ENCODE measurements around the gene MPND. TPM values are rescaled to one million over a fixed set of nuclear protein-coding genes. Genes with fewer than 3 reads are reported as not detected.
"Not testable (repeated sequence)": the region's sequence is repeated elsewhere in the genome, so short reads cannot be mapped to it uniquely, and the experiment has no call there.

Gene MPND
- total RNA-seq, 1 donor from 2014 or later = 22.7 TPM

DNA sequence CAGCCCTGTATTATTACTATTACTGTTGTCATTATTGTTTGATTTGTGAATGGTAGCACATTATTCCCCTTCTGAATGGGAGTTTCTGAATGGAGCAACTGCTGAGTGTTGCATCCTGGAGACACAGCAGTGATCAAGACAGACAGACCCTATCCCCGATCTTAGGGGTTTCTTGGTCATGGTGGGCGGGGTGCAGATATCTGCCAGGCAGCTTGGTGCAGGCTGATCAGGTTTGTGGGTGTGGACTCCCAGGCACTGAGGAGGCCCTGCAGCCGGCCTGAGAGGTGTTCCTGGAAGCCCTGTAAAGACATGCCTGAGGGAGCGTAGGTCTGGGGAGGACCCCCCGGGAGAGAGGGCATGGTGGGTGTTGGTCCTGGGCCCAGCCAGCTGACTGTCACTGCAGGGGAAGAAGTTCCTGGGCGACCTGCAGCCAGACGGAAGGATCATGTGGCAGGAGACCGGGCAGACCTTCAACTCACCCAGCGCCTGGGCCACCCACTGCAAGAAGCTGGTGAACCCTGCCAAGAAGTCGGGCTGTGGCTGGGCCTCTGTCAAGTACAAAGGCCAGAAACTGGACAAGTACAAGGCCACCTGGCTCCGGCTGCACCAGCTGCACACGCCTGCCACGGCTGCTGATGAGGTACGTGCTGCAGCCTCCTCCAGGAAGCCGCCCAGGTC lies 2.1 kb downstream of the MPND start:
- intact Hi-C loops (cut with micrococcal nuclease) = no loop called here

GRCh38 chr19:4346020-4346383 lies 2.6 kb downstream of the MPND start:
- intact Hi-C loops (cut with micrococcal nuclease) = no loop called here

DNA sequence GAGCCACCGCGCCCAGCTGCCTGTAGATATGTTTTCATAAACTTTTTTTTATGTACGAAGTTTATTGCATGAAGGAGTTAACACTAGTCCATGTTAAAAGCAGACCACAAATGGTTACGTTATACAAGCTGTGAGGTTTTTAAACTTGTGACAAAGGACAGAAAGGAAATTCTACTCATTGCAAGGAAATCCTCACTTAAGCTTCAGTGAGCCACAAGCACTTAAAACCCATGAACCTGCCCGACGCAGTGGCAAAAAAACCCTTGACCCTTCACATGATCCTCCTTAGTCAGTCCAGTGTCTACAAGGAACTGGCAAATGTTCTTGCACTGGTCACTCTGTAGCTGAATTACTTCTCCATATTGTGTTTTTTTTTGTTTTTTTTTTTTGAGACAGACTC lies 4.2 kb downstream of the MPND start:
- intact Hi-C loops (cut with micrococcal nuclease) = no loop called here

DNA sequence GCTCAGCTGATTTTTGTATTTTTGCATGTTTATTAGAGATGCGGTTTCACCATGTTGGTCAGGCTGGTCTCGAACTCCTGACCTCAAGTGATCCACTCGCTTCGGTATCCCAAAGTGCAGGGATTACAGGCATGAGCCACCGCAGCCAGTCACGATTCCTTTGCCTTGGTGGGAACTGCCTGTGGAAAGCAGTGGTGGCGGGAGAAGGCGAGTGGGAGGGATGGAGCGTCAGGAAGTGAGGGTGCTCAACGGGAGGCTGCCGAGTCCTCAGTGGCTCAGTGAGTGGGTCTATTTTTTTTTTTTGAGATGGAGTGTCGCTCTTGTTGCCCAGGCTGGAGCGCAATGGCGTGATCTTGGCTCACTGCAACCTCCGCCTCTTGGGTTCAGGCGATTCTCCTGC lies 5.9 kb downstream of the MPND start:
- intact Hi-C loops (cut with micrococcal nuclease) = not testable (repeated sequence)

GRCh38 chr19:4350111-4350510 lies 6.7 kb downstream of the MPND start:
- intact Hi-C loops (cut with micrococcal nuclease) = no loop called here

GRCh38 chr19:4350726-4351125 lies 7.4 kb downstream of the MPND start:
- intact Hi-C loops (cut with micrococcal nuclease) = no loop called here

- intact Hi-C loops (cut with micrococcal nuclease) = loop anchor here (1.0 kb wide), 1 partner anchor 85 kb away; no protein-coding TSS in a partner anchor
Observed at GRCh38 chr19:4352701-4353121, 9.3 kb downstream of the MPND start.

- intact Hi-C loops (cut with micrococcal nuclease) = no loop called here
Observed at GRCh38 chr19:4354282-4354681, 10.9 kb downstream of the MPND start.

GRCh38 chr19:4354897-4355296 lies 11.5 kb downstream of the MPND start:
- intact Hi-C loops (cut with micrococcal nuclease) = no loop called here

GRCh38 chr19:4357095-4357797 lies 13.9 kb downstream of the MPND start:
- intact Hi-C loops (cut with micrococcal nuclease) = no loop called here

DNA sequence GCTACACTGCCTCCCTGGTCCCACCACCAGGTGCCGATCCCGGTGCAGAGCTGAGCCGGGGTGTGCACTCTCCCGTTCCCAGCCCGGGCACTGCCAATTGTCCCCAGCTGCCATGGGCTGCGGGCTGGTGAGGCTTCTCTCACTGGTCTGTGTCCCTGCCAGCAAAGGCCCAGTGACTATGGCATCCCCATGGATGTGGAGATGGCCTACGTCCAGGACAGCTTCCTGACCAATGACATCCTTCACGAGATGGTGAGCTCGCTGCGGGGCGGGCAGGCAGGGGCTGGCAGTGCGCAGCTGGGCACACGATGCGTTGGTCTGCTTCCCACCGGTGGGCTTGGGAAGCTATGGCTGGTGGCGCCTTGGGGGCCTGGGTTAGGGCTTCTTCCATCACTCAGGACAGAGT lies 14.6 kb downstream of the MPND start:
- intact Hi-C loops (cut with micrococcal nuclease) = no loop called here

DNA sequence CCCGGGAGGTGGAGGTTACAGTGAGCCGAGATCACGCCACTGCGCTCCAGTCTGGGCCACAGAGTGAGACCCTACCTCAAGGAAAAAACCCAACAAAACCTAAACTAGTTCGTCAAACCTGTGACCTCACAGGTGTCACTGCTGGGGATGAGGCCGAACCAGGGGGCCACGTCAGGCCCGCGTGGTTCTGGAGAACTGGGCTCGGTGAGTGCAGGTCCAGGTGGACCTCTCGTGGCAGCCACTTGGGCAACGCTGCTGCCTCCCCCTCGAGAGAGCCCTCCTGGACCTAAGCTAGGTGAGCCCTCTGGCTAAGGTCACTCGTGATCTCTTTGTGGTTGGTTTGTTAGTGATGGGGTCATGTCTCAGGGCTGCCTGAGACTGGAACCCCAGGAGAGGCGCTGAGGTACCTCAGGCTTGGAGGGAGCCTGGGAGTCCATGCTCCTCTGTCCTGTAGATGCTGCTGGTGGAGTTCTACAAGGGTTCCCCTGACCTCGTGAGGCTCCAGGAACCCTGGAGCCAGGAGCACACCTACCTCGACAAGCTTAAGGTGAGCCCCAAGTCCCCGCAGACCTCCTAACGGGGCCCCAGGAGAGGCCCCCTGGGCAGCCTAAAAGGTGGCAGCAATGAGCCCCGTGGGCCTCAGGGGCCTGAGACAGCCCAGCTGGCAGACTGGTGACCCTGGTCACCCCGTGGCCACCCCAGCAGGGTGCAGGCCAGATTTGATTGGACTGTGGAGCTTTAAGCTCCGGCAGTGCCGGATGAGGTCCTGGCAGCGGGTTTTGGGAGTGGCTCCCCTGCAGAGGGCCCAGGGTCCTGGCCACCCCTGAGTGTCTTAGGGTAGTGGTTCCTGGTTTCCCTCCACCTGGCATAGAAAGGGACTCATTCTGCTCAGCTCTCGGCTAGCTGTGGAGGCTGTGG lies 15.6 kb downstream of the MPND start:
- intact Hi-C loops (cut with micrococcal nuclease) = no loop called here

DNA sequence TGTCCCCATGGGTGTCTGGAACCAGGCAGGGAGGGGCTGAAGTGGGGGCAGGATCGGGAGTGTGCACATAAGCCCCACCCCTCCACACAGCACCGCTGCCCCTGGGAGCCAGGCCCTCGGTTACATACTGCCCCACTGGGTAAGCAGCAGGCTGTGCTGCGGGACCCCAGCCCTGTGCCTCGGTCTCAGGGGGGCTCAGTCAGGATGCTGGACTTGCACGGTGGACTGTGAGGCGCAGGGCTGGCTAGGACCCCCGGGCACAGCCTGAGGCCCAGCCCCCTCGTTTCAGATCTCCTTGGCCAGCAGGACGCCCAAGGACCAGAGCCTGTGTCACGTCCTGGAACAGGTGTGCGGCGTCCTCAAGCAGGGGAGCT lies 16.3 kb downstream of the MPND start:
- intact Hi-C loops (cut with micrococcal nuclease) = no loop called here

DNA sequence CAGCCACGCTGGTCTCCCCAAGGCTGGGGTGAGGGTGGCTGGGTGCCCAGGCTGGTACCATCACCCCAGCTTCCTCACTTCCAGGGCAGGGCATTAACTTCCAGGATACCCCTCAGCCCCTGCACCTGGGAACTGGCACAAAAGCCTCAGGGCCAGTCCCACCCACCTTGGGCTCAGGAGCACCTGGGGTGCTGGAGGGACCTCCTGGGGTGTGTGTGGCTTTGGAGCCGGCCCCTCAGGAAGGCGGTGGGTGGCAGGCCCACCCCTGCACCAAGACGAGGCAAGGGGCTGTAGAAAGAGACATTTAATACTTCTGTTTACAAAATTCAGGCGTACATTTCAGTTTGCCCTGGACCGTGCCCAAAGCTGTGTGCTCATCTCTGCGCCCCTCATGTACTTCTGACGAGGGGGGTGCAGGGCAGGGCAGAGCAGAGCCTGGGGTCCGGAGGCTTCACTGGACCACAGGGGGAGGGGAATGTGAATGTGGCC lies 16.8 kb downstream of the MPND start:
- intact Hi-C loops (cut with micrococcal nuclease) = no loop called here

- intact Hi-C loops (cut with micrococcal nuclease) = no loop called here
Observed at GRCh38 chr19:4360641-4361151, 17.3 kb downstream of the MPND start.

DNA sequence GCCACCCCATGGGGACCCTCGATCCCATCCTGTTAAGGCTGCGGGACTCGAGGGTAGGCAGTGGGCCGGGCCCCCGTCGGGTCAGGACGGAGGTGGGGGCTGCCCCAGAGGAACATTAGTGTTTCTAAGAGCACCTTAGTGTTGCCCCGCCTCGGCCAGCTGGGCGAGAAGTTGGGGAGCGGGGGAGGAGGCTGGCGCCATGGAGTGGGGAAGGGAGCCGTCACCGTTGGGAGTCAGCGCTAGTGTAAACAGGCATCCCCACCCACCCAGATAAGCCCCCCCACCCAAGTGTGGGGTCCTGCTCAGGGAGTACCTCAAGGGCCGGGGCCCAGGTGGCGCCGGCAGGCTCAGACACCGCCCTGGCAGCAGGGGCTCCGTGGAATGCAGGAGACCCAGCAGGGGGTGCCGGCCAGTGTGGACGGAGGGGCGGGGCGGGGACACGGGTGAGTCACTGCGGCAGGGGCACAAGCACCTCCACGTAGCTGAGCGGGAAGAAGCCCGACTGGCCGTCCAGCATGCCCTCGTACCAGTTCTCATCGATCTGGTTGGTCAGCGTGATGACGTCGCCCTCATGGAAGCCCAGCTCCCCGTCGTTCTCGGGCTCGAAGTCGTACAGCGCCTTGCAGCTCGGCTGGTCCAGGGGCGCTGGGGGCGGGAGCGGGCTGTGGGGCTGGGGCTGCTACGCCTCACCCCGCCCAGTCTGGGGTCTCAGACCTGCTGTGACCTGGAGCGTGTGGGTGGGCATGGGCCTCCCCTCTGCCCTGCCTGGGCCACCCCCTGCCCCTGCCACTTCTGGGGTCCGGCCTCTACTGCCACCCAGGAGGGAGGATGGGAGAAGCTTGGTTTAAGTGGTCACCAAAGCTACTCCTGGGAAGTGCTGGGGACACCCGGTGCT lies 18.0 kb downstream of the MPND start:
- intact Hi-C loops (cut with micrococcal nuclease) = no loop called here

- intact Hi-C loops (cut with micrococcal nuclease) = no loop called here
Observed at GRCh38 chr19:4362101-4362828, 18.9 kb downstream of the MPND start.

GRCh38 chr19:4362831-4363545 lies 19.6 kb downstream of the MPND start:
- intact Hi-C loops (cut with micrococcal nuclease) = no loop called here

DNA sequence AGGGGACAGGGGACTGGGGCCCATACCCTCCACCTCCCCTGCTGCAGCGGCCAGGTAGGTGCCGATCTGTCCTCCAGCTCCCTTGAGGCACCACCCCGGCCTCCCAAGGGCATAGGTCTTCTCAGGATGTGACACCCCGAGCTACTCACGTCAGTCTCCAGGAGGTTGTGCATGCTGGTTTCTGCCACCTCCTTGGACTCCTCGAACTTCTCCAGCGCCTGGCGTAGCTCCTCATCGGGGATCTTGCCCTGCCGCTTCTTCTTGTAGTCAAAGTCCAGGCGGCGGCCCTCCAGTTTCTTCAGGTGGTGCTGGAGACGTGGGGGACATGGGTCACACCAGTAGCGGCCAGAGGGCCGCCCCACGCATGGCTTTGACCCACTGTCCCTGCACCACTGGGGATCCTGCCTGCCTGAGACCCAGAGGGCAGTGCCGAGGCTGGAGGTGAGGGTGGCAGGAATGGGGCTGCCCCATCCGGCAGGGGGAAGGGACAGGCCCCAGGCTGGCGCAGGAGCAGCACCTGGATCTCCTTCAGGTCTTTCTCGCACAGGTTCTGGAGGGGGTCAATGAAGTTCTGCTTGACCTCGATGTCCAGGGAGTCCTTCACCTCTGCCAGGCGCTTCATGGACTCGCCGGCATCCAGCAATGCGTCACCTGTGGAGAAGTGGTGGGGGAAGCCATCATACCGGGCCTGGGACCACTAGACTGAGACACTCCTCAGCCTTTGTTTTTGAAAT lies 20.4 kb downstream of the MPND start:
- intact Hi-C loops (cut with micrococcal nuclease) = no loop called here

Data from T-helper 2 cell treated with Interferon-gamma antibody and Interleukin-4, amounts not matched to agents 100 ng/mL and 5 ng/mL, for 36 hours (primary cell).